Endothelial cell of umbilical vein (primary cell): ENCODE data around the gene GRM5. TPM values are rescaled to one million over a fixed set of nuclear protein-coding genes. Genes with fewer than 3 reads are reported as not detected.

Experiments
- BruUV-seq: library from RNA; stranded (reverse); fragments of 400-500 nt; replicated peaks from 2 replicates; lab custom pipeline; 2021; lab: Mats Ljungman, UMichigan
- CTCF ChIA-PET: fragments of 300-600, 350-600 bp; sonication (Branson Sonifier 250); formaldehyde crosslinking; loops from one replicate; lab custom pipeline; 2021; ENCODE audit warnings: antibody characterized with exemption, inconsistent platforms; lab: Charles Lee
- POLR2A ChIA-PET: fragments of 300-600, 350-600 bp; sonication (Branson Sonifier 250); formaldehyde crosslinking; loops from one replicate; lab custom pipeline; 2021; ENCODE audit warnings: antibody characterized with exemption, inconsistent platforms; lab: Charles Lee
- DNase-seq: peaks from one replicate; pipeline ENCODE4 v3.0.0-alpha.2; 2011; ENCODE audit warnings: low read depth, low spot score
- FAIRE-seq: peaks from 2 replicates; lab custom pipeline; 2011; peaks lifted over from hg19 to GRCh38; lab: Jason Lieb, UNC
- H2AFZ ChIP-seq: 2 replicates; pipeline ENCODE4 v1.6.0; 2012; ENCODE audit warnings: low read depth, low read length, control low read depth, inconsistent platforms
- H3K27ac ChIP-seq: 2 replicates; pipeline ENCODE4 v1.5.1; 2011; ENCODE audit warnings: low read depth, mild to moderate bottlenecking, control low read depth, low read length, moderate library complexity; ENCODE audit not compliant: insufficient read depth
- H3K27me3 ChIP-seq, 2 experiments: 2 replicates each; pipeline versions ENCODE4 v1.6.0 to v1.6.1; 2011; ENCODE audit warnings: low read length in 2 of 2, mixed read lengths in 1 of 2; ENCODE audit not compliant: control insufficient read depth in 2 of 2, insufficient read depth in 2 of 2
- H3K36me3 ChIP-seq, 2 experiments: 2 replicates in 1 of 2; 3 replicates in 1 of 2; pipeline ENCODE4 v1.5.1; 2011; ENCODE audit warnings: low read length in 2 of 2, mild to moderate bottlenecking in 1 of 2, moderate library complexity in 1 of 2; ENCODE audit not compliant: control insufficient read depth in 2 of 2, insufficient read depth in 2 of 2; ENCODE audit errors: extremely low read depth in 1 of 2
- H3K4me1 ChIP-seq: 3 replicates; pipeline ENCODE4 v1.5.1; 2011; ENCODE audit warnings: mild to moderate bottlenecking, low read length; ENCODE audit not compliant: control insufficient read depth, insufficient read depth; ENCODE audit errors: extremely low read depth
- H3K4me2 ChIP-seq: 2 replicates; pipeline ENCODE4 v1.6.1; 2011; ENCODE audit warnings: low read length, control low read depth, mixed read lengths; ENCODE audit not compliant: insufficient read depth
- H3K4me3 ChIP-seq, 3 experiments: fragments of 200-600 bp in 1 of 3; sonication (generic), shearing (Covaris generic) in 1 of 3; replicated peaks in 1 of 3; 2 replicates each; pipeline ENCODE4 v1.5.1; 2011 to 2016; ENCODE audit warnings: control low read depth in 3 of 3, low read length in 3 of 3, mild to moderate bottlenecking in 2 of 3, inconsistent platforms in 1 of 3, low read depth in 1 of 3, moderate library complexity in 1 of 3; ENCODE audit not compliant: insufficient read depth in 1 of 3
- H3K79me2 ChIP-seq: 2 replicates; pipeline ENCODE4 v1.6.0; 2012; ENCODE audit warnings: low read length, inconsistent platforms; ENCODE audit not compliant: control insufficient read depth, insufficient read depth
- H3K9ac ChIP-seq: replicated peaks from 2 replicates; pipeline ENCODE3; 2011; ENCODE audit warnings: low read length, control low read depth; ENCODE audit not compliant: insufficient read depth; ENCODE audit errors: extremely low read depth
- H3K9me1 ChIP-seq: replicated peaks from 3 replicates; pipeline ENCODE4 v1.6.0; 2011; ENCODE audit warnings: mild to moderate bottlenecking, low read length; ENCODE audit not compliant: control insufficient read depth, insufficient read depth; ENCODE audit errors: extremely low read depth
- H3K9me3 ChIP-seq: replicated peaks from 2 replicates; pipeline ENCODE4 v1.5.1; 2012; ENCODE audit warnings: low read length, inconsistent platforms; ENCODE audit not compliant: control insufficient read depth, insufficient read depth
- H4K20me1 ChIP-seq: replicated peaks from 2 replicates; pipeline ENCODE3; 2011; ENCODE audit warnings: mild to moderate bottlenecking, low read length; ENCODE audit not compliant: control insufficient read depth, insufficient read depth; ENCODE audit errors: extremely low read depth
- CTCF ChIP-seq, 2 donors: IDR thresholded peaks; 1 replicate in 1 of 2; 2 replicates in 1 of 2; pipeline ENCODE4 v1.5.1; 2011; ENCODE audit warnings: low read length in 2 of 2, mild to moderate bottlenecking in 2 of 2, moderate library complexity in 2 of 2, control low read depth in 1 of 2, inconsistent platforms in 1 of 2, low read depth in 1 of 2; ENCODE audit not compliant: insufficient read depth in 1 of 2; ENCODE audit errors: extremely low read depth in 1 of 2
- EZH2 ChIP-seq: IDR thresholded peaks from 2 replicates; pipeline ENCODE4 v1.6.1; 2012; ENCODE audit warnings: borderline replicate concordance, low read depth, mild to moderate bottlenecking, moderate library complexity, low read length, inconsistent platforms; ENCODE audit not compliant: severe bottlenecking
- FOS ChIP-seq: IDR thresholded peaks from 2 replicates; pipeline ENCODE4 v1.6.1; 2011; ENCODE audit warnings: mild to moderate bottlenecking, low read length, moderate library complexity, borderline replicate concordance; ENCODE audit not compliant: insufficient read depth
- GATA2 ChIP-seq: IDR thresholded peaks from 2 replicates; pipeline ENCODE4 v1.7.0; 2011; ENCODE audit warnings: low read depth, mild to moderate bottlenecking, moderate library complexity, mixed read lengths, low read length; ENCODE audit not compliant: insufficient read length, insufficient read depth
- JUN ChIP-seq: IDR thresholded peaks from 2 replicates; pipeline ENCODE4 v1.6.1; 2011; ENCODE audit warnings: borderline replicate concordance, low read depth; ENCODE audit not compliant: insufficient read length, insufficient read depth
- MAX ChIP-seq: IDR thresholded peaks from 2 replicates; pipeline ENCODE4 v1.6.1; 2011; ENCODE audit not compliant: insufficient read depth, insufficient read length
- MYC ChIP-seq: IDR thresholded peaks from one replicate; pipeline ENCODE4 v1.6.1; 2011; ENCODE audit warnings: mild to moderate bottlenecking, low read depth, low read length
- POLR2A ChIP-seq: IDR thresholded peaks from 2 replicates; pipeline ENCODE4 v1.6.1; 2012; ENCODE audit warnings: low read depth, mild to moderate bottlenecking, control low read depth, low read length
- POLR2AphosphoS5 ChIP-seq: IDR thresholded peaks from 2 replicates; pipeline ENCODE4 v1.6.1; 2012; ENCODE audit warnings: low read depth, mild to moderate bottlenecking, control low read depth, low read length, moderate library complexity; ENCODE audit not compliant: insufficient read depth
- dilution Hi-C: fragments of 300-500 bp; cut with MboI; formaldehyde crosslinking; loops from one replicate; pipeline ENCODE4 v1.15.0; 2019; ENCODE audit warnings: low sequenced_read_pairs; ENCODE audit not compliant: extremely low pct_ligation_motif_present
- intact Hi-C: fragments of 100-400 bp; cut with micrococcal nuclease; formaldehyde crosslinking; loops from one replicate; pipeline ENCODE4 v1.10.0; 2022
- polyA plus RNA-seq, 4 experiments: library from polyadenylated mRNA; depleted of rRNA in 3 of 4; stranded (reverse) in 3 of 4; unstranded in 1 of 4; fragments of >200 nt; gene quantifications; 2 replicates each; pipeline versions ENCODE4 v1.2.1 to v1.2.3, GENCODE V29; 2011 to 2012; ENCODE audit warnings: missing spikeins in 1 of 4
- total RNA-seq: library from RNA; stranded (reverse); gene quantifications from 2 replicates; pipeline ENCODE4 v1.2.3, GENCODE V29; 2021

GRM5 gene
- total and polyA plus RNA-seq, 2 donors (not counting 3 experiments of a cell fraction or from before 2014, with no cell fraction given): 0.10 to 0.11 TPM

- H3K4me2 ChIP-seq: no peak overlapping the region
- H3K9me3 ChIP-seq: no peaks in the 10 kb centered on the region
- no peaks in the 10 kb centered on the region for H3K27me3 ChIP-seq
- no peak for TF ChIP-seq EZH2
- TF ChIP-seq MYC: no peak
- TF ChIP-seq CTCF (IDR thresholded peaks at IDR 0.05; ENCODE audit: extremely low read depth in 1 of 2, insufficient read depth in 1 of 2, low read depth in 1 of 2, low read length in 2 of 2): no peak
- TF ChIP-seq POLR2A: no peak
- no peak for TF ChIP-seq FOS
- no peak for TF ChIP-seq JUN
- no peak for TF ChIP-seq POLR2AphosphoS5
- no peak for TF ChIP-seq GATA2
- TF ChIP-seq MAX: no peak
- no peak overlapping the region for H3K4me3 ChIP-seq
- BruUV-seq: no TSS peak
- H3K36me3 ChIP-seq: no peaks in the 10 kb centered on the region
- H3K9me1 ChIP-seq: no peaks in the 10 kb centered on the region
- FAIRE-seq (no peak), DNase-seq (no peak)
- no peaks in the 10 kb centered on the region for H4K20me1 ChIP-seq
- no peaks in the 10 kb centered on the region for H3K79me2 ChIP-seq
- no peak overlapping the region for H2AFZ ChIP-seq
- H3K27ac ChIP-seq: no peak overlapping the region
- ChIA-PET CTCF (no interaction called here), POLR2A (no interaction called here)
- intact Hi-C loops: no loop called here
- no peak overlapping the region for H3K9ac ChIP-seq
- H3K4me1 ChIP-seq: no peaks in the 10 kb centered on the region
- dilution Hi-C loops: no loop called here
These were observed 576.8 kb downstream of the GRM5 start for GRCh38 chr11:88489030-88489429.
